Activated effector memory CD4-positive, alpha-beta T cell treated with anti-CD3 and anti-CD28 coated beads, Interleukin-2, amount 50 U/mL, for 16 hours (primary cell): ENCODE results near the gene KCND1.

Experiments
- DNase-seq: peaks from one replicate; pipeline ENCODE4 v3.0.0-alpha.2; 2020

KCND1 gene

GRCh38 chrX:48974033-48974432, 2.4 kb upstream of the KCND1 start:
- no peak for DNase-seq

DNA sequence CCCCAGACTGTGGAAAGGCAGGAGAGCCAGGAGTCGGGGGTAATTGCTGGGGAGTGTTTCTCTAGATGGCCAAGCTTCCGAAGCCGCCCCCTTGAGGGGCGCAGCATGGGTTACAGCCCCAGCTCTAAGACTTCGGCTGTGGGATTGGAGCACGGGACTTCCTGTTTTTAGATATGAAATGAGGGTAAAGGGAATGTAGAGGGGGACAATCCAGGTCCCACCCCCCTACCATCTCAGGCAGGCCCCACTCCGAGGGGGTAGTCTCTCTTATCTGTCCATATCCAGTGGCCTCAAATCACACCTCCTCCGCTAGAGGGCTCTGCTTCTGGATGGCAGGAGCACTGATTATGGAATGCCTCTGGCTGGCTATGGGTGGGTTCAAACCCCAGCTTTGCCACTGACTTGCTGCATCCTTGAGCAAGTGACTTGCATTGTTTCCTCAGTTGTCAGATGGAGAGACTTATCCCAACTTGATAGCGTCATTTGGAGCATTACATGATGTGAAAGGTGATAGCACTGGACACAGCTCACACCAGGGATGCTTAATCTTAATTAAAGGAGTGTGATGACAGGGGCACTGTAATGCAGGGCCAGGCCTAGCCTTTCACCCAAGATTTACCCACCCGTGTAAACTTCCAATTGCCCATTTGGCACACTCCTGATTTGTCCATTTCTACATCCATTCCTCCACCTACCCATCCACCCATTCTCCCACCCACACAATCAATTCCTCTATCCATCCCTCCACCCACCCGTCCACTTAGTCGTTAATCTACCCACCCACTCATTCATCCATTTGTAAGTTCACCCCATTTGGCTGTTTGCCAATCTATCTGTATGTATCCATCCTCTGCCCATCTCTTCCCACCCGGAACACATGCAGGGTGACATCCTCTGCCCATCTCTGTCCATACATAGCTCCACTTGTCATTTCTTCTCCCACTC, 848 bp upstream of the KCND1 start:
- peak; percentile 67 for DNase-seq

DNA sequence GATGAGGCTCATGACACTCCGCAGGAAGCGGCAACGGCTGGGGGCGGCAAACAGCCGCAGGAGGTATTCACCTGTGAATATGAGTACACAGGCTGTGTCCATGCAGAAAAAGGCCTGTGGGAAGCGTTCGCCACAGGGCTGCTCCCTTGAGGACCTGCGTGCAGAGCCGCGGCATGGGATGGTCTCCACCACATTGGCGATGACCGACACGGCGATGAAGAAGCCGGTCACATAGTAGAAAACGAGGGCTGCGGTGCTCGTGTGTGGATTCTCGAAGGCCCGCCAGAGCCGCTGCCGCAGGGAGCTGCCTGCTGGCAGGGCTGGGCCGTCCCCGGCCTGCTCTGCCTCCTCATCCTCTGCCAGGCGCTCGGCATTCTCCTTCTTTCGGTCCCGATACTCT, 2.2 kb downstream of the KCND1 start:
- DNase-seq = no peak

DNA sequence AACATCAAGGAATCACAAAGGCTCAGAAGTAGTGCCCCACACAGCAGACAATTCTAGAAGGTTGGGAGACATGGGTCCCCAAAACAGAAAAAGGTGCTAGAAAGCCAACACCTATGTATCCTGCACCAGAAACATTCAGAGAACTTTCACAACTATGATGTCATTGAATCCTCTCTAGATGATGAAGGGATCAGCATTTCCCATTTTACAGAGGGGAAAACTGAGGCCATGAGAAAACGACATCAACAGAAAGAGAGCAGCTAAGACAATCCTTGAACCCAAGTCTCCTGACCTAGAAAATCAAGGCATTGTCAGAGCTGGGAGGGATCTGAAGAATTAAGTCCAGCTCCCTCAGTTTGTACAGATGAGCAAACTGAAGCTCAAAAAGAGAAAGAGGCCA, 3.3 kb downstream of the KCND1 start:
- DNase-seq = no peak

GRCh38 chrX:48966796-48967579, 4.7 kb downstream of the KCND1 start:
- no peak for DNase-seq

GRCh38 chrX:48965959-48966358, 5.7 kb downstream of the KCND1 start:
- no peak for DNase-seq

DNA sequence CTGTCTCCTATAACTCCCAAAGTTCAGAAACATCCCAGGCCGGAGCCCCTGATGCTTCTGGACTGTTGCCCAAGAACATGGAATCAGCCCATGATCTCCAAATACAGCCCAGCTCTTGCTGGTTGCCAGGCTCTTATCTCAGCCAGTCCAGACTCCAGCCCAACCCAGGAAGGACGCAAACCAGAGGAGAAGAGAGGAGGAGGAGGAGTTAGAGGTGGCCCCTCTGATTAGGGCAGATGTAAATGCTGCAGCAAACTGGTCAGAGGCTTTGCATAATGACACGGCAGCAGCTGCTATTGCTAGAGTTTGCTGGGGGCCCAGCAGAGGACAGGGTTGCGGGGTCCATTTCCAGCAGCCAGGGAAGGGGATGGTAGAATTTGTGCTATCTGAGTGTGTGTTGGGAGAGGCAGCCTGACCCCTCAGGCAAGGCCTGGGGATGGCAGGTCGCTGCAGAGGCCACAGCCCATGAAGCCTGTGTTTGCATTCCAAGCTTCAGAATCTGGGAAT, 10.0 kb downstream of the KCND1 start:
- DNase-seq = no peak

- no peak for DNase-seq
These were observed 11.4 kb downstream of the KCND1 start for GRCh38 chrX:48960291-48960690.

DNA sequence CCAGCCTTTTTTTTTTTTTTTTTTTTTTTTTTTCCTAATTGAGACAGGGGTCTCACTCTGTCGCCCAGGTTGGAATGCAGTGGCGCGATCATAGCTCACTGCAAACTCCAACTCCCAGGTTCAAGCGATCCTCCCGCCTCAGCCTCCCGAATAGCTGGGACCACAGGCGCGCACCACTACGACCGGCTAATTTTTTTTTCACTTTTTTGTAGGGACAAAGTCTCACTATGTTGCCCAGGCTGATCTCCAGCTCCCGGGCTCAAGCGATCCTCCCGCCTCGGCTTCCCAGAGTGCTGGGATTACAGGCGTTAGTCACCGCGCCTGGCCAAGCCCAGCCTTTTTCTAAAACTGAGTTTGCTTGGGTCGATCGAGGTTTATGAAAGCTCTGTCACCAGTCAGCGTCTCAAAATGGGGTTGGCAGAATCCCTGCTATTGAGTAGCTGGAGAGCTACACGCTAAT, 13.0 kb downstream of the KCND1 start:
- no peak for DNase-seq

DNA sequence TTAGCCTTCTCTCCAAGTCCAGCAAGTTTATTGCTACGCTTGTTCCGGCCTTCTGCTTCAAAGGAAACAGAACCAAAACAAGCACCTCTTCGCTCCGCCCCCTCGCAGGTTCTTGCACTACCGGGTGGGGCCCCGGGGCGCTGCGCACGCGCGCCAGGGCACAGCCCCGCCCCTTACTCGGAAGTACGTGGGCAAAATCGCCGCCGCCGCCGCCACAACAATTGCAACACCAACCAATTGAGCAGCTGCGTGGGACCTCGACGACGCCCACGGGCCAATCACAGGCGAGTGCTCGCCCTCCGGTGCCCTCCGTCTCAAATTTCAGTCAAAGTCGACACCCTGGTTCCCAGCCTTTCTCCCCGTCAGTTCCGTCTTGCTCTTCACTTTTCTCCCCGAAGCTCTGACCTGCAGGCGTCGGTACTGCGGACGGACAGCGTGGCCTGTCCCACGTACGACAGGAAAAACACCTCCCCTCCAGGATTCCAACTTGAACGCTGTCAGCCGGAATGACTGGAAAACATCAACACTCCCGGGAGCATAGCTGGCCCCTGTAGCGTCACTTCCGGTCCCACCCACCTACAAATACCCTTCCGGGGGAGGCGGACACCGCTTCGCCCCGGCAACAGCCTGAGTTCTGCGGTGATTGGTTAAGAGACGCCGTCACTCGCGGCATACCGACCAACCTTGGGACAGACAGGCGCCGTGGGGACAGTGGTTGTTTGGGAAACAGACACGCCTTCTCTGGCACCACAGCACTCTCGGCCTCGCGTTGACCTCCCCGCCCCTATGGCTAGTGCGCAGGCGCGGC, 13.6 kb downstream of the KCND1 start:
- DNase-seq = peak; percentile 96

DNA sequence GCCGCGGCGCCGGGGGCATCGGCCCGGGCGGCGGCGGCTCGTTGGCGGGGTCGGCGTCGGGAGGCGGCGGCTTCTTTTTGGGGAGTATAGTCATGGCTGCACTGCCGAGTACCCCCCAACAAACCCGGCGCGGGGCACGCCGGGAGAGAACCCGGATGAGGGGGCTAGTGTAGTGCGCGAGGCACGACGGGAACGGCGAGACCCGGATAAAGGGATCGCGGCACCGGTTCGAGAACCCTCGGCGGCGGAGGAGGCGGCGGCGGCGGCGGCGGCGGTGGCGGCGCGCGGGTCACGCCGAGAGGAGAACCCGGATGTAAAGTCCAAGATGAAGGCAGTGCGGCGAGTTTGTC, 14.2 kb downstream of the KCND1 start, which contains the start of gene OTUD5:
OTUD5 (minus strand) TSS at position 131 of the 350 bp plus-strand sequence; CDS start at position 94, 37 bp downstream.
- DNase-seq = peak; percentile 91

- peak; percentile 87 for DNase-seq
These were observed 14.8 kb downstream of the KCND1 start for GRCh38 chrX:48956728-48957414.

- no peak for DNase-seq
These were observed 23.1 kb downstream of the KCND1 start for GRCh38 chrX:48948589-48948988.

GRCh38 chrX:48945517-48946348, 25.9 kb downstream of the KCND1 start:
- peak; percentile 81 for DNase-seq

DNA sequence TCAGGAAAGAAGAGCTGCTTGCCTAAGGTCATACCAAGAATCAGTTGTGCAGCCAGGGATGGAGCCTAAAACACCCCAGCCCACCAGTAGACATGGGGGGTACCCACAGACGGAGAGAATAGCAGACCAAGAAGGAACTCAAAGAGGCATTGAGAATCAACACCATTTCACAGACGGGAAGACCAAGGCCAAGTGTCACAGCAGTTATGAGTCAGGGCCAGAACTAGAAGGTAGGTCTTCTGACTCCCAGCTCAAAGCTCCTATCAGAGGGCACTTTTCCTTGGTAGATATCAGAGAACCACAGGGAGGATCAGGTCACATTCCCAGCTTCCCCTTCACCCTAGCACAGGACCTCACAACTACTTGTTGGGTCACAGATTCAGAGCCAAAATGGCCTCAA, 28.7 kb downstream of the KCND1 start:
- DNase-seq = no peak

GRCh38 chrX:48940404-48940955, 31.2 kb downstream of the KCND1 start:
- DNase-seq = no peak

- no peak for DNase-seq
These were observed 32.0 kb downstream of the KCND1 start for GRCh38 chrX:48939524-48940228.

DNA sequence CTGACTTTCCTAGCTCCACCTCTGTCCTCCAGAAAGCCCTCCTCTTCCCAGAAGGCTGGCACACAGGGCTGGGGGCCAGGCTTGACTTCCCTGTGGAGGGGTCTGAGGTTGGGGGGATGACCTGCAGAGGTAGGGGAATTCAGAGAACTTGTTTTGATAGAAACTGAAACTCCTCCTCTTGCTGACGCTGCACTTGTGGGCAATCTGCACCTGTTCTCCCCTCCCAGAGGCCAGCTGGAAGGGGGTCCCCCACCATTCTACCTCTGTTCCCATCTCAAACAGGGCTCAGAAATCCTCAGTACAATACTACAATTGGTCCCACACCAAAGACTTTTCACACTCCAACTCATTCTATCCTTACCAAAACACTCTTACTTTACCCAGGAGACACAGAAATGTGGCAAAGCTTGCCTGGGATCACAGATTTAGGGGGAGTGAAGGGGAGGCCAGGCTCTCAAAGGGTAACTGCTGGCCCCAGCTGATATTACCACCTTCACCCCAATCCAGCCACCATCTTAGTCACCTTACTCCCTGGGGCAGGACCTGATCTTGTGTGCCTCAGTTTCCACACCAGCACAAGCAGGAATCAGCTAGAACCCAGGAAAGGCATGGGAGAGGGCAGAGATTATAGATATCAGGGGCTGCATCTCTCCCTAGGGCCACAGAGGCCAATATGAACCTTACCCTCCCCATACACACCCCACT, 32.8 kb downstream of the KCND1 start:
- peak; percentile 89 for DNase-seq
